DMS153 treated with DMSO at 0.1 percent for 48 hours (cell line): Measurements from ENCODE around the gene MRPL34.

Experiments
- DNase-seq: peaks from one replicate; lab custom pipeline; 2025; ENCODE audit not compliant: unreplicated experiment; lab: John Stamatoyannopoulos, UW

Gene MRPL34

GRCh38 chr19:17309198-17309964, 3.7 kb downstream of the MRPL34 start, which contains the start of gene DDA1:
Gene DDA1, plus strand, starts transcription at chr19:17309563. Its CDS starts 92 bp downstream, at chr19:17309655.
- DNase-seq: peak; percentile 99

- no peak for DNase-seq
Observed at GRCh38 chr19:17309965-17310461, 4.3 kb downstream of the MRPL34 start.

GRCh38 chr19:17311455-17312188, 6.0 kb downstream of the MRPL34 start:
- no peak for DNase-seq

- no peak for DNase-seq
Observed at GRCh38 chr19:17312189-17313113, 6.8 kb downstream of the MRPL34 start.

GRCh38 chr19:17314007-17314593, 8.4 kb downstream of the MRPL34 start:
- DNase-seq: no peak

- no peak for DNase-seq
Observed at GRCh38 chr19:17318966-17319365, 13.3 kb downstream of the MRPL34 start.

- DNase-seq: no peak
Observed at GRCh38 chr19:17319473-17320238, 14.0 kb downstream of the MRPL34 start.

GRCh38 chr19:17320435-17320834, 14.8 kb downstream of the MRPL34 start:
- DNase-seq: no peak

GRCh38 chr19:17321655-17322489, 16.2 kb downstream of the MRPL34 start:
- DNase-seq: no peak

GRCh38 chr19:17322854-17323253, 17.2 kb downstream of the MRPL34 start:
- DNase-seq: no peak

GRCh38 chr19:17323300-17323963, 17.8 kb downstream of the MRPL34 start:
- no peak for DNase-seq

GRCh38 chr19:17323964-17324332, 18.3 kb downstream of the MRPL34 start:
- DNase-seq: no peak

- no peak for DNase-seq
Observed at GRCh38 chr19:17324357-17325114, 18.9 kb downstream of the MRPL34 start.

- DNase-seq: no peak
Observed at GRCh38 chr19:17325133-17325532, 19.5 kb downstream of the MRPL34 start.

GRCh38 chr19:17325881-17326594, 20.4 kb downstream of the MRPL34 start:
- DNase-seq: no peak

GRCh38 chr19:17326595-17326966, 20.9 kb downstream of the MRPL34 start:
- DNase-seq: no peak

- DNase-seq: no peak
Observed at GRCh38 chr19:17327068-17327653, 21.5 kb downstream of the MRPL34 start.
